ENCODE results near the gene TREM1. TPM values are rescaled to one million over a fixed set of nuclear protein-coding genes. Genes with fewer than 3 reads are reported as not detected.

TREM1 gene
- total RNA-seq = 1.8 and 21.1 TPM in 2 replicates

DNA sequence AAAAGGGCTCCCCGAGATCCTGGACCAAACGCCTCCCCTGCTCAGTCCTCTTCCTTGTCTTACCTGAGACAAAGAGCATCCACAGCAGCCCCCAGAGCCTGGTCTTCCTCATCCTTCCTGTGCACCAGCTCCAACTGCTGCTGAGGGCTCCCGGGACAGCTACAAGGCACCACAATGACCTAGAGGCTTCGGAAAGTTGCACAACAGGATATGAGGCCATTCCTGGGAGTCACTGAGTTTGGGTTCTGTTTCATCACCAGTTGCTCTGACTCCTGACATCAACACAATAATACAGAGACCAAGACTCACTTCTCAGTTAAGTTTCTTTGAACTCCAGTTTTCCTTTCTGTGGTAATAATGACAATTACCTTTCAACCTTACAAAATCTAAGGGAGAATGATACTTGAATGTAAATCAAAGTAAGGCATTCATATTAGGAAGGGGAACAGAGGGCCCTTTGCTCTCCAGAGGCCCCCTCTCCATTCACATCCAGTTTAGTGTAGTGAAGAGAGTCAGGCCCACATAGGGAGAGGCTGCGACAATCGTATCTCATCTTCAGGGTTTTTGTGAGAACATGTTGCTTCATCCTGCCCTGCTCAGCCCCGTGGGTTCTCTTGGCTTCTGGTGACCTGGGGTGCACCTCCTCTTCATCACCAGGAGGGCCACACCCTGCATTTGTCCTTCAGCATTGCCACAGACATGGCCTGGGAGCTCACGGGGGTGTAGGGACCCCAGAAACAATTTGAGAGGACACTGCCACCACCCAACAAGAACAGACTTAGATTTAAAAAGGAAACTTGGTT lies at the start of gene TREM1:
Gene TREM1, minus strand, starts transcription at position 139 of the 803 bp plus-strand sequence. Its CDS starts 27 bp downstream, at position 112.
- H3K36me3 ChIP-seq (ENCODE audit: control insufficient read depth, insufficient read depth, low read length) = no peaks in the 10 kb centered on the region
- peak within 1 kb of the TSS; percentile 5 for H3K4me3 ChIP-seq (ENCODE audit: low read depth, low read length)
- H3K27me3 ChIP-seq (ENCODE audit: control insufficient read depth, insufficient read depth, low read length) = no peaks in the 10 kb centered on the region
- peak; percentile 97 for DNase-seq (ENCODE audit: low read depth)
- no peak for TF ChIP-seq CTCF (IDR thresholded peaks at IDR 0.05; ENCODE audit: insufficient read depth, low read length, severe bottlenecking)
- FAIRE-seq = peak; percentile 97

DNA sequence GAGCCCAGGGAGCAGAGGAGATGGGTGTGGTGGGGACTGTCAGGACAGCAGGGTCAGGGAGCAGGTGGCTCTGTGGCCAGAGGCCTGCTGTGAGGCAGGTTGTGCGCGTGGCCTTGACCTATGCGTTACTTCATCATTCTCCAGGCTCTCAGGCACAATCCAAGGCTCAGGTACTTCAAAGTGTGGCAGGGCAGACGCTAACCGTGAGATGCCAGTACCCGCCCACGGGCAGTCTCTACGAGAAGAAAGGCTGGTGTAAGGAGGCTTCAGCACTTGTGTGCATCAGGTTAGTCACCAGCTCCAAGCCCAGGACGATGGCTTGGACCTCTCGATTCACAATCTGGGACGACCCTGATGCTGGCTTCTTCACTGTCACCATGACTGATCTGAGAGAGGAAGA lies 49.5 kb upstream of the TREM1 start:
- Histone ChIP-seq H3K36me3 (ENCODE audit: control insufficient read depth, insufficient read depth, low read length) (no peaks in the 10 kb centered on the region), H3K4me3 (ENCODE audit: low read depth, low read length) (no peak overlapping the region), H3K27me3 (ENCODE audit: control insufficient read depth, insufficient read depth, low read length) (peaks cover 4% of the 10 kb centered on the region)
- FAIRE-seq = no peak
- TF ChIP-seq CTCF (IDR thresholded peaks at IDR 0.05; ENCODE audit: insufficient read depth, low read length, severe bottlenecking) = no peak
- DNase-seq (ENCODE audit: low read depth) = no peak

DNA sequence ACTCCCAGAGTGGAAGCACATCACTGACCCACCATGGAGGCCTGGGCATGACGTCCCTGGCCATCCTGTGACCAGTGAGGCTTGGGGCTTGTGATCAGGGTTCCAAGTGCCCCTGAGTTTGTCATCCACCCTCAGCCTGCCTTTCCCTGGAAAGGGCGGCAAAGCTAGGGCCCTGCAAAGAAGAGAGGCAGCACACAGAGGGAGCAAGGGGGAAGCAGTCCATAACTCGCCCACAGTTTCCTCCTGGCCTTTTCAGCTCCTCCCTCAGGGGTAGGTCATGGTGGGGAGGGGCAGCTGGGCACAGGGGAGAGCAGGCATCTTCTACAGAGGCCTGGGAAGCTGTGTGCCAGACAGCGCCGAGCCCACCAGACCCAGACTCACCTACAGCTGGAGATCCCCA lies 48.8 kb upstream of the TREM1 start, which contains the start of gene NCR2:
Gene NCR2, plus strand, starts transcription at position 313 of the 400 bp plus-strand sequence. CDS start 269 bp downstream, outside the sequence.
- peaks cover 4% of the 10 kb centered on the region for H3K27me3 ChIP-seq (ENCODE audit: control insufficient read depth, insufficient read depth, low read length)
- FAIRE-seq (no peak), DNase-seq (ENCODE audit: low read depth) (no peak)
- H3K4me3 ChIP-seq (ENCODE audit: low read depth, low read length) = no peak within 1 kb of the TSS
- H3K36me3 ChIP-seq (ENCODE audit: control insufficient read depth, insufficient read depth, low read length) = no peaks in the 10 kb centered on the region
- TF ChIP-seq CTCF (IDR thresholded peaks at IDR 0.05; ENCODE audit: insufficient read depth, low read length, severe bottlenecking) = no peak

- no peak overlapping the region for H3K4me3 ChIP-seq (ENCODE audit: low read depth, low read length)
- FAIRE-seq = no peak
- no peaks in the 10 kb centered on the region for H3K36me3 ChIP-seq (ENCODE audit: control insufficient read depth, insufficient read depth, low read length)
- H3K27me3 ChIP-seq (ENCODE audit: control insufficient read depth, insufficient read depth, low read length) = peaks cover 4% of the 10 kb centered on the region
- no peak for TF ChIP-seq CTCF (IDR thresholded peaks at IDR 0.05; ENCODE audit: insufficient read depth, low read length, severe bottlenecking)
- no peak for DNase-seq (ENCODE audit: low read depth)
Observed at GRCh38 chr6:41334482-41335040, 48.1 kb upstream of the TREM1 start.

DNA sequence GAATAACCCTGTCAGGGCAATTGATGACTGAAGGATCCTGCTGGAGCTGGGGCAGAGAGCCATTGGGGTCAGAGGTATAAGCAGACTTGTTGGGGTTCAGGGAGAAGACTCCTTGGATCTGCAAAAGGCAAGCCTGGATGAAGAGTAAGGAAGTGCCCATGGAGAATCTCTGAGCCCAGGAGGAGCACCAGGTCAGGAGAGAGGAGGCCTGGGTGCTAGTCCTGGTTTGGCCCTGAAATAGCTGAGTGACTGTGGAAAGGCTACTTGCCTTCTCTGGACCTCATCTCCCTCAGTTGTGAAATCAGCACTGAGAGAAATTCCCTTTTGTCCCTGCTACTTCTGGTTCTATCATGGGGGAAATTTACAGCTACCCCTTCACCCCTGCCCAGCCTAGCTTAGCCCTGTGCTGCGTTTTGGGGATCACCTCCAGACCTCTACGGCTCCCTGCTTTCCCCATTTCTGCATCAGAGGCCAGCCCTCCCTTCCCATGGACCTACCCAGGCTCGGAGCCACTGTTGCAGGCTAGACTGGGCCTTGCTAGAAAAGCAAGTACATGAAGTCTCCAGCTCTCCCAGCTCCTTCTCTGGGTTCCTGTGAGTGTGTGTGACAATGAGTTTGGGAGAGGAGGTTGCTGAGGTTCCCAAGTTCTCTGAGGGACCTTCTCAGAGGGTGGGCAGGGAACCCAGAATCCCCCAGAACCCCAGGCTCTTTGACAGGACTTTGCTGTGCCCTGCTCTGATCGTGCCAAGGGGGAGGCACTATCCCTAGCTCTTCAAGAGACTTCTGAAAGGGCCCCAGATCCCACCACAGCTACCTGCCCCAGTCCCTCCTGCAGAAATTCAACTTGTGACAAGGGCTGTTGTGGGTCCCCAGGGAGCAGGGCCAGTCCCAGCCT lies 46.6 kb upstream of the TREM1 start:
- FAIRE-seq (peak; percentile 13), DNase-seq (ENCODE audit: low read depth) (no peak)
- TF ChIP-seq CTCF (IDR thresholded peaks at IDR 0.05; ENCODE audit: insufficient read depth, low read length, severe bottlenecking) = no peak
- H3K27me3 ChIP-seq (ENCODE audit: control insufficient read depth, insufficient read depth, low read length) = peaks cover 9% of the 10 kb centered on the region
- H3K36me3 ChIP-seq (ENCODE audit: control insufficient read depth, insufficient read depth, low read length) = no peaks in the 10 kb centered on the region
- no peak overlapping the region for H3K4me3 ChIP-seq (ENCODE audit: low read depth, low read length)

Data from bronchial epithelial cell (primary cell).